GM10266 (cell line): ENCODE measurements around the gene TMEM119.

ENCODE experiments used
- DNase-seq: peaks from one replicate; pipeline ENCODE4 v3.0.0; 2012; ENCODE audit errors: extremely low spot score
- CTCF ChIP-seq: IDR thresholded peaks from 2 replicates; pipeline ENCODE4 v1.5.1; 2012; ENCODE audit warnings: mild to moderate bottlenecking, low read depth; ENCODE audit not compliant: control insufficient read depth, insufficient read depth; ENCODE audit errors: missing control alignments

Gene TMEM119

GRCh38 chr12:108582978-108583770, 14.7 kb downstream of the TMEM119 start:
- no peak for TF ChIP-seq CTCF
- no peak for DNase-seq

GRCh38 chr12:108582509-108582908, 15.4 kb downstream of the TMEM119 start:
- no peak for TF ChIP-seq CTCF
- no peak for DNase-seq

GRCh38 chr12:108581311-108582227, 16.3 kb downstream of the TMEM119 start:
- no peak for DNase-seq
- no peak for TF ChIP-seq CTCF

- no peak for TF ChIP-seq CTCF
- DNase-seq: no peak
Measured at GRCh38 chr12:108580531-108580930, 17.4 kb downstream of the TMEM119 start.

- DNase-seq: no peak
Measured at GRCh38 chr12:108578813-108579212, 19.1 kb downstream of the TMEM119 start.

GRCh38 chr12:108578264-108578663, 19.6 kb downstream of the TMEM119 start:
- DNase-seq: no peak
- TF ChIP-seq CTCF: no peak

More at GRCh38 chr12:108578813-108579212, 19.1 kb downstream of the TMEM119 start:
- TF ChIP-seq CTCF: no peak
